Ishikawa (cell line): ENCODE measurements around the gene APOL2.

Experiments
- CEBPB ChIP-seq: IDR thresholded peaks from 2 replicates; pipeline ENCODE4 v1.6.1; 2012
- CREB1 ChIP-seq: IDR thresholded peaks from 2 replicates; pipeline ENCODE4 v1.6.1; 2012; ENCODE audit warnings: low read depth
- EGR1 ChIP-seq: IDR thresholded peaks from 2 replicates; pipeline ENCODE4 v1.6.1; 2012
- EP300 ChIP-seq: IDR thresholded peaks from 2 replicates; pipeline ENCODE4 v1.6.1; 2012; ENCODE audit warnings: borderline replicate concordance
- FOXM1 ChIP-seq: IDR thresholded peaks from 2 replicates; pipeline ENCODE4 v1.6.1; 2012; ENCODE audit warnings: low read depth, borderline replicate concordance
- NFIC ChIP-seq: IDR thresholded peaks from 2 replicates; pipeline ENCODE4 v1.6.1; 2012
- RAD21 ChIP-seq: IDR thresholded peaks from 2 replicates; pipeline ENCODE4 v1.6.1; 2012; ENCODE audit warnings: low read depth
- TAF1 ChIP-seq: IDR thresholded peaks from 2 replicates; pipeline ENCODE4 v1.6.1; 2012; ENCODE audit warnings: low read depth, mild to moderate bottlenecking
- TCF12 ChIP-seq: IDR thresholded peaks from 2 replicates; pipeline ENCODE4 v1.6.1; 2012; ENCODE audit warnings: low read depth
- TEAD4 ChIP-seq: IDR thresholded peaks from 2 replicates; pipeline ENCODE4 v1.6.1; 2012
- YY1 ChIP-seq: IDR thresholded peaks from 2 replicates; pipeline ENCODE4 v1.6.1; 2012; ENCODE audit warnings: low read depth
- ZBTB7A ChIP-seq: IDR thresholded peaks from 2 replicates; pipeline ENCODE4 v1.6.1; 2012; ENCODE audit warnings: low read depth
- TF ChIP-seq, protein P1 (sequence below): IDR thresholded peaks from 2 replicates; pipeline ENCODE4 v1.6.1; 2012
- TF ChIP-seq, protein P2 (sequence below): IDR thresholded peaks from 2 replicates; pipeline ENCODE4 v1.6.1; 2012; ENCODE audit warnings: low read depth, mild to moderate bottlenecking
- TF ChIP-seq, protein P3 (sequence below): IDR thresholded peaks from 2 replicates; pipeline ENCODE4 v1.6.1; 2012

Gene APOL2

DNA sequence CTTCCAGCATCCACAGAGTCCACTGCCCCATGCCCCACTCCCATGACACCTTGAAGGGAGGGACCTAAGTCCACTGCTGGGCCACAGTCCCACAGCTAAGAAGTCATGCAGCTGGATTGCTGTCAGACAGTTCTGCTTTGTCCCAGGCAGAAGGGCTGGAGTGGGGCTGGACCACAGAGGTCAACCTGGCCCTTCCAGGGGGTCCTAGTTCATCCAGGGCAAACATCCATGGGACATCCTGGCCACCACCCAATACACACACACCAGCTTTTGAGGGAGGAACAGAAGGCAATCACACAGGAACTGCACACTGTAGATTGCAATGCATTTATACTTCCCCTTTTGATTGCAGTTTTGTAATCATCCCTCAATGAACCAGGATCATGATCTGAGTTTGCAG lies 26.4 kb downstream of the APOL2 start:
- no peak for TF ChIP-seq TEAD4
- no peak for TF ChIP-seq RAD21

DNA sequence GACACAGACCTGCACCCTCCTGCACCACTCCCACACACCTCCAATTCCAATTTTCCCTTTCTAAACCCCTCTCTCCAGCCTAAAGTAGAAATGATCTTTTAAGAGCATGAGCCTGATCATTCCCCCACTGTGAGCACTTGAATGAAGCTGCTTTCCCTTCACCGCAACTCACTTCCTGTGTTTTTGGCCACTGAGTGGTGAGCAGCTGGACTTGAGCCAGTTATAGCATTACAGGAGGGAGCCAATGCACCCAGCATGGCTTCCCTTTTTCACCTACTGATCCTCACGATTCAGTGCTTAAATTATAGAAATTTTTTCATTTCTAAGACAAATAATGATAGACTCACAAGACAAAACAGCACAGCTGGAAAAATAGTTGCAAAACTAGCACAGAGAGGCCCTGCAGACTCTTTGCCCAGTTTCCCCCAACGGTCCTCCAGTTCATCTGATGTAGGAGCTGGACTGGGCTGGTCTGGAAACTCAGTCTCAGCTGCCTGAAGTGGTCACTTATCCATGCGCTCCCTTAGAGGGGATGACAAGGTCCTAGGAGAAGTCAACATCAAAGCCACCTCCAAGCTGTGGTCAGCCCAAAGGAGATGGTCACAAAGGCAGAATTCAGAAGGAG lies 28.0 kb downstream of the APOL2 start:
- TF ChIP-seq, protein P1, sequence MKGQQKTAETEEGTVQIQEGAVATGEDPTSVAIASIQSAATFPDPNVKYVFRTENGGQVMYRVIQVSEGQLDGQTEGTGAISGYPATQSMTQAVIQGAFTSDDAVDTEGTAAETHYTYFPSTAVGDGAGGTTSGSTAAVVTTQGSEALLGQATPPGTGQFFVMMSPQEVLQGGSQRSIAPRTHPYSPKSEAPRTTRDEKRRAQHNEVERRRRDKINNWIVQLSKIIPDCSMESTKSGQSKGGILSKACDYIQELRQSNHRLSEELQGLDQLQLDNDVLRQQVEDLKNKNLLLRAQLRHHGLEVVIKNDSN: no peak
- TF ChIP-seq EGR1: no peak
- TF ChIP-seq CREB1: no peak
- TF ChIP-seq, protein P2, sequence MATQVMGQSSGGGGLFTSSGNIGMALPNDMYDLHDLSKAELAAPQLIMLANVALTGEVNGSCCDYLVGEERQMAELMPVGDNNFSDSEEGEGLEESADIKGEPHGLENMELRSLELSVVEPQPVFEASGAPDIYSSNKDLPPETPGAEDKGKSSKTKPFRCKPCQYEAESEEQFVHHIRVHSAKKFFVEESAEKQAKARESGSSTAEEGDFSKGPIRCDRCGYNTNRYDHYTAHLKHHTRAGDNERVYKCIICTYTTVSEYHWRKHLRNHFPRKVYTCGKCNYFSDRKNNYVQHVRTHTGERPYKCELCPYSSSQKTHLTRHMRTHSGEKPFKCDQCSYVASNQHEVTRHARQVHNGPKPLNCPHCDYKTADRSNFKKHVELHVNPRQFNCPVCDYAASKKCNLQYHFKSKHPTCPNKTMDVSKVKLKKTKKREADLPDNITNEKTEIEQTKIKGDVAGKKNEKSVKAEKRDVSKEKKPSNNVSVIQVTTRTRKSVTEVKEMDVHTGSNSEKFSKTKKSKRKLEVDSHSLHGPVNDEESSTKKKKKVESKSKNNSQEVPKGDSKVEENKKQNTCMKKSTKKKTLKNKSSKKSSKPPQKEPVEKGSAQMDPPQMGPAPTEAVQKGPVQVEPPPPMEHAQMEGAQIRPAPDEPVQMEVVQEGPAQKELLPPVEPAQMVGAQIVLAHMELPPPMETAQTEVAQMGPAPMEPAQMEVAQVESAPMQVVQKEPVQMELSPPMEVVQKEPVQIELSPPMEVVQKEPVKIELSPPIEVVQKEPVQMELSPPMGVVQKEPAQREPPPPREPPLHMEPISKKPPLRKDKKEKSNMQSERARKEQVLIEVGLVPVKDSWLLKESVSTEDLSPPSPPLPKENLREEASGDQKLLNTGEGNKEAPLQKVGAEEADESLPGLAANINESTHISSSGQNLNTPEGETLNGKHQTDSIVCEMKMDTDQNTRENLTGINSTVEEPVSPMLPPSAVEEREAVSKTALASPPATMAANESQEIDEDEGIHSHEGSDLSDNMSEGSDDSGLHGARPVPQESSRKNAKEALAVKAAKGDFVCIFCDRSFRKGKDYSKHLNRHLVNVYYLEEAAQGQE: no peak
- TF ChIP-seq, protein P3, sequence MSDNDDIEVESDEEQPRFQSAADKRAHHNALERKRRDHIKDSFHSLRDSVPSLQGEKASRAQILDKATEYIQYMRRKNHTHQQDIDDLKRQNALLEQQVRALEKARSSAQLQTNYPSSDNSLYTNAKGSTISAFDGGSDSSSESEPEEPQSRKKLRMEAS: no peak
- no peak for TF ChIP-seq FOXM1
- peak; percentile 74 for TF ChIP-seq NFIC
- no peak for TF ChIP-seq ZBTB7A

DNA sequence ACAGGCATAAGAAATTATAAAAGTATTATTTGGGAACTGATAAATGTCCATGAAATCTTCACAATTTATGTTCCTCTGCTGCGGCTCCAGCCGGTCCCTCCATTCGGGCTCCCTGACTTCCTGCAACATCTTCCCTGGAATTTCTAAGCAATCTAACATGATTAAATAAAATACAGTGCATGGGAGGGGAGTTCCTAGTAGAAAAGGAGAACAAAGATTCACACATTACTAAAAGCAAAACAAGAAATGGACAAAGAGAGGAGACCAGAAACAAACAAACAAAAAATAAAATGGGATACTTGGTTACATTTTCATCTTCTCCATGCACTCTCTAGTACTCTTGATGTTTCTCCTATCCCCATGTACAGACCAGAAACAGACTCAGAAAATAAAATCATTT lies 29.1 kb downstream of the APOL2 start:
- TF ChIP-seq FOXM1 (no peak), ZBTB7A (no peak), EP300 (no peak), YY1 (no peak), CEBPB (no peak)
- TF ChIP-seq, protein P3: no peak
- TF ChIP-seq, protein P1: no peak

DNA sequence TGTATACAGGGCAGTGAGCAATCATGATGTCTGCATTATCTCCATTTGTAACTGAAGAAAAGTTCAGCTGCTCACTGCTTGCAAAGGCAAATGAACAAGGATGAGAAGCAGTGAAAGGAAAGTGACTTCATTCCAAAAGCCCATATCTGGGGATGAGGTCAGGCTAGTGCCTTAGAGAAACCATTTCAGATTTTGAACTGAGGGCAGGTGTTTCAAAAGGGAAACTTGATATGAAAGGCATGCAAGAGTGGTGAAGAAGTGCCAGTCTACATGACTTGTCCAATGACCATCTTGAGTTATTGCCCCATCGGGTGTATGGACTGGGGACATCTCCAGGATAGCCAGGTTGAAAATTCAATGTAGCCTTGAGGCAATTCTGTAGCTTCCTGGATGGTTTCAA lies 30.4 kb downstream of the APOL2 start:
- TF ChIP-seq, protein P3: no peak
- no peak for TF ChIP-seq NFIC
- no peak for TF ChIP-seq FOXM1
- no peak for TF ChIP-seq TEAD4
- TF ChIP-seq RAD21: no peak
- no peak for TF ChIP-seq CEBPB
- no peak for TF ChIP-seq TCF12
- TF ChIP-seq YY1: no peak
- TF ChIP-seq, protein P1: no peak

DNA sequence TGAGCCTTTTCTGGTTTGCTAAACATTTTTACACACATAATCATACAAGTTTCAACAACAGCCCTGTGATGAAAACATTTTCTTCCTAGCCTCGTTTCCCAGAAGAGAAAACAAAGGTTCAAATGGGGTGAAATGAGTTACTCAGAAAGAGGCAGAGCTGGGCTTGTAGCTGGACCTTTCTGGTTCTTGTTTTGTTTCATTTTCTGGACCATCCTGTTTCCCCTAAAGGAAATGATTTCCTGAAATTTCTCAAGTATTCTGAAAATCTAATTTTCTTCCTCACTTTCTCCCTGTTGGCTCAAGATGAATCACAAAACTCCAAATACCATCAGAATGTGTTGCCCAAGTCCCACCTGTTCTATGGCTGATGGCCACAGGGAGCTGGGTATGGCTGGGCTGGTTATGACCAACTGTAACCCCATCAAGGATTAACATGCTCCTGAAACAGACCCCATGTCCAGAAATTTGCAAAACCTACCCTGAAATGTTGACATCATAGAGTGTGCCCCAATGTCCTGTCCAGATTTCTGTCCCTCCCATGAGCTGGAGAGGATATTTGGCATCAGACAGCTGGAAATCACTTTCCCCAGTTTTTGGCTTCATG lies 31.1 kb downstream of the APOL2 start:
- TF ChIP-seq, protein P2: no peak

DNA sequence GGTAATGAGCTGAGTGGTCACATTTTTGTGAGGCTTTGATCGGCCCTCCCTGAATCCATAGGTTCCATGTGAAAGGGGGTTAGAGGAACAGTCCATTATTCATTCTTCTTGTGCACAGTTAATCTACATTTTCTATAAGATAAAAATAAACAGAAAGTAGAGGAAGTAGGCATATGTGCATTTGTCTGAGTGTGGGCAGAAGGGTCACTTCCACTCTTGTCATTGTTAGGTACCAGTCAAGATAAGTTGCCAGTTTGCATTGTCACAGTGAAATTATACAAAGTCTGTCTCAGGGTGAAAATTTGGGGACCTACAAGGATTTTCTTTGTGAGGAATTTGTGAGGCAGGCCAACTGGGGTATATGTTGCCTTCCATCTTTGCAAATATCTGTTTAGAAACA lies 33.1 kb downstream of the APOL2 start:
- TF ChIP-seq TCF12 (no peak), EGR1 (no peak), TAF1 (no peak), TEAD4 (no peak), CEBPB (no peak), NFIC (no peak), RAD21 (no peak), CREB1 (no peak), EP300 (no peak)
- TF ChIP-seq, protein P2: no peak
- TF ChIP-seq, protein P1: no peak
- TF ChIP-seq, protein P3: no peak
